Measurements from ENCODE around the gene TTC33. TPM values are rescaled to one million over a fixed set of nuclear protein-coding genes. Genes with fewer than 3 reads are reported as not detected.

The TTC33 gene
- total RNA-seq, 1 donor from 2014 or later = 7.0 TPM

- H3K27ac ChIP-seq = no peak overlapping the region
- H3K4me1 ChIP-seq = no peaks in the 10 kb centered on the region
These were observed 69.7 kb downstream of the TTC33 start for GRCh38 chr5:40685976-40686486.

GRCh38 chr5:40685193-40685592 is 70.6 kb downstream of the TTC33 start:
- Histone ChIP-seq H3K9me3 (no peaks in the 10 kb centered on the region), H3K4me1 (no peaks in the 10 kb centered on the region), H3K27me3 (no peaks in the 10 kb centered on the region), H3K4me3 (no peak overlapping the region), H3K27ac (no peak overlapping the region), H3K36me3 (no peaks in the 10 kb centered on the region)
- intact Hi-C loops (cut with DNase I) = loop anchor here (5.0 to 10.0 kb wide), 2 partner anchors 72 to 740 kb away; partner anchors contain the start of gene TTC33
- TF ChIP-seq, protein P1, sequence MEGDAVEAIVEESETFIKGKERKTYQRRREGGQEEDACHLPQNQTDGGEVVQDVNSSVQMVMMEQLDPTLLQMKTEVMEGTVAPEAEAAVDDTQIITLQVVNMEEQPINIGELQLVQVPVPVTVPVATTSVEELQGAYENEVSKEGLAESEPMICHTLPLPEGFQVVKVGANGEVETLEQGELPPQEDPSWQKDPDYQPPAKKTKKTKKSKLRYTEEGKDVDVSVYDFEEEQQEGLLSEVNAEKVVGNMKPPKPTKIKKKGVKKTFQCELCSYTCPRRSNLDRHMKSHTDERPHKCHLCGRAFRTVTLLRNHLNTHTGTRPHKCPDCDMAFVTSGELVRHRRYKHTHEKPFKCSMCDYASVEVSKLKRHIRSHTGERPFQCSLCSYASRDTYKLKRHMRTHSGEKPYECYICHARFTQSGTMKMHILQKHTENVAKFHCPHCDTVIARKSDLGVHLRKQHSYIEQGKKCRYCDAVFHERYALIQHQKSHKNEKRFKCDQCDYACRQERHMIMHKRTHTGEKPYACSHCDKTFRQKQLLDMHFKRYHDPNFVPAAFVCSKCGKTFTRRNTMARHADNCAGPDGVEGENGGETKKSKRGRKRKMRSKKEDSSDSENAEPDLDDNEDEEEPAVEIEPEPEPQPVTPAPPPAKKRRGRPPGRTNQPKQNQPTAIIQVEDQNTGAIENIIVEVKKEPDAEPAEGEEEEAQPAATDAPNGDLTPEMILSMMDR (IDR thresholded peaks at IDR 0.05) = no peak
- DNase-seq (ENCODE audit: low spot score in 2 of 2) = no peak

More at GRCh38 chr5:40685976-40686486, 69.7 kb downstream of the TTC33 start:
- no peaks in the 10 kb centered on the region for H3K27me3 ChIP-seq
- intact Hi-C loops (cut with DNase I) = loop anchor here (5.0 to 10.0 kb wide), 2 partner anchors 71 to 741 kb away; partner anchors contain the start of gene TTC33
- H3K9me3 ChIP-seq = no peaks in the 10 kb centered on the region
- no peak overlapping the region for H3K4me3 ChIP-seq
- DNase-seq (ENCODE audit: low spot score in 2 of 2) = no peak
- no peaks in the 10 kb centered on the region for H3K36me3 ChIP-seq
- TF ChIP-seq, protein P1 (IDR thresholded peaks at IDR 0.05) = no peak

- intact Hi-C loops (cut with DNase I) = loop anchor here (10.0 kb wide), 1 partner anchor 739 kb away; no protein-coding TSS in a partner anchor
- no peaks in the 10 kb centered on the region for H3K36me3 ChIP-seq
- H3K4me3 ChIP-seq = peak overlapping the region; percentile 77 to 80
- TF ChIP-seq, protein P1 (IDR thresholded peaks at IDR 0.05) = no peak
- no peaks in the 10 kb centered on the region for H3K4me1 ChIP-seq
- peak overlapping the region in 1 of 2 donors; percentile 22 for H3K27ac ChIP-seq
- H3K9me3 ChIP-seq = no peaks in the 10 kb centered on the region
- DNase-seq (ENCODE audit: low spot score in 2 of 2) = no peak
- no peaks in the 10 kb centered on the region for H3K27me3 ChIP-seq
These were observed 72.5 kb downstream of the TTC33 start for GRCh38 chr5:40683305-40683704.

GRCh38 chr5:40682154-40683017 is 73.4 kb downstream of the TTC33 start:
- Histone ChIP-seq H3K27me3 (no peaks in the 10 kb centered on the region), H3K4me1 (no peaks in the 10 kb centered on the region), H3K36me3 (no peaks in the 10 kb centered on the region), H3K4me3 (peak overlapping the region; percentile 77 to 80), H3K27ac (peak overlapping the region; percentile 20 to 54), H3K9me3 (no peaks in the 10 kb centered on the region)
- intact Hi-C loops (cut with DNase I) = loop anchor here (10.0 kb wide), 1 partner anchor 738 kb away; no protein-coding TSS in a partner anchor
- DNase-seq (ENCODE audit: low spot score in 2 of 2) = no peak
- TF ChIP-seq, protein P1 (IDR thresholded peaks at IDR 0.05) = no peak

DNA sequence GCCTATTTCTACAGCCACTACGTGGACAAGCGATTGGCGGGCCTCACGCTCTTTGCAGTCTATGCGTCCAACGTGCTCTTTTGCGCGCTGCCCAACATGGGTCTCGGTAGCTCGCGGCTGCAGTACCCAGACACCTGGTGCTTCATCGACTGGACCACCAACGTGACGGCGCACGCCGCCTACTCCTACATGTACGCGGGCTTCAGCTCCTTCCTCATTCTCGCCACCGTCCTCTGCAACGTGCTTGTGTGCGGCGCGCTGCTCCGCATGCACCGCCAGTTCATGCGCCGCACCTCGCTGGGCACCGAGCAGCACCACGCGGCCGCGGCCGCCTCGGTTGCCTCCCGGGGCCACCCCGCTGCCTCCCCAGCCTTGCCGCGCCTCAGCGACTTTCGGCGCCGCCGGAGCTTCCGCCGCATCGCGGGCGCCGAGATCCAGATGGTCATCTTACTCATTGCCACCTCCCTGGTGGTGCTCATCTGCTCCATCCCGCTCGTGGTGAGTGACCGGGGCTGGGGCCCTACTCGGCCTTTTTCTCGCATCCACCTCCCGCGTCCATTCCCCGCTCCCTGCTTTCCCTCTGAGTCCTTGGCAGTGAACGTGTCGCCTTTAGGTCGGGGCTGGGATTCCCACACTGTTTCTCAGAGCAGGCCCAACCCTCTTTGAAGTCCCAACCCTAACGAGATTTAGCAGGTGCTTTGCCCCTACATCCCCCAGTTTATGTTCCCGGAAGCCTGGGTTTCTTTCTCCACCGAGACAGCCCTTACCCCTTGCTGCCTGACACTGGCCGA is 74.2 kb downstream of the TTC33 start:
- Histone ChIP-seq H3K9me3 (no peaks in the 10 kb centered on the region), H3K27ac (peak overlapping the region; percentile 20 to 91), H3K4me3 (peak overlapping the region; percentile 77 to 80), H3K36me3 (no peaks in the 10 kb centered on the region), H3K4me1 (no peaks in the 10 kb centered on the region), H3K27me3 (no peaks in the 10 kb centered on the region)
- TF ChIP-seq, protein P1 (IDR thresholded peaks at IDR 0.05) = no peak
- DNase-seq (ENCODE audit: low spot score in 2 of 2) = no peak
- intact Hi-C loops (cut with DNase I) = loop anchor here (10.0 kb wide), 1 partner anchor 737 kb away; no protein-coding TSS in a partner anchor
